Stimulated activated CD8-positive, alpha-beta memory T cell treated with anti-CD3 and anti-CD28 coated beads, Interleukin-7, amount 100 ng/mL, for 48 hours (primary cell): ENCODE measurements around the gene CTNNBIP1.

Experiments
- DNase-seq, 2 donors: peaks; one replicate each; pipeline ENCODE4 v3.0.0-alpha.2; 2020; ENCODE audit warnings: low read depth in 1 of 2; ENCODE audit errors: extremely low read depth in 1 of 2

Gene CTNNBIP1

DNA sequence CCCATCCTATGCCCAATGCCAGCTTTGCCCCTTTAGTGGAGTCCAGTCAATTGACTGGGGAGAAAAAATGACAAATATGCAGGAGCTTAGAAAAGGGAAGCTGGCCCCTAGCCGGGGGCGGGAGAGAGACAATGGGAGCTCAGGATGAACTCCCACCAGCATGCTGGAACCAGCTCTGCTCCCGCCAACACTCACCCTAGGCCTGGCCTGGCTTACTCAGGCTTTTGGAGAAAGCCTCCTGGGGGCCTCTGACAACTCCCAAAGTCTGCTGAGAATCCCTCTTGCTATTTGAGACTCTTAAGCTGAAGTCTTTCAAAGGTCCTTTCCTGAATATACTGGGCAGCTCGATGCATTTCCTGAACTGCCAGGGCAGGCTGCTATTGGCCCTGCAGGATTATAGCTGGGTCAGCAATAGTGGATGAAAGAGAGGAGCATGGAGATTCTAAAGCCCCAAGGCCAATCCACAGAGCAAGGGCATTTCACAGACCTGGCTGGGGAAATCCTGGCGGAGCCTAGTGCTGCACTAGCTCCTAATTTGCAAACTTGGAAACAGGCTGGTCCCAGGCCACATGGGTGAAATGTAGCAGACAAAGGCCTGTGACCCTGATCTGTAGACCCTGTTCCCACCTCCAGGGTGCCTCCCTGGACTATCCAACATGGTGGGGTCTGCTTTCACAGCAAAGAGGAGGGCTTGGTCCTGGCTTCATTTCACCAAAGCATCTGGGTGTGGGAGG lies 50.6 kb downstream of the CTNNBIP1 start:
- no peak for DNase-seq

DNA sequence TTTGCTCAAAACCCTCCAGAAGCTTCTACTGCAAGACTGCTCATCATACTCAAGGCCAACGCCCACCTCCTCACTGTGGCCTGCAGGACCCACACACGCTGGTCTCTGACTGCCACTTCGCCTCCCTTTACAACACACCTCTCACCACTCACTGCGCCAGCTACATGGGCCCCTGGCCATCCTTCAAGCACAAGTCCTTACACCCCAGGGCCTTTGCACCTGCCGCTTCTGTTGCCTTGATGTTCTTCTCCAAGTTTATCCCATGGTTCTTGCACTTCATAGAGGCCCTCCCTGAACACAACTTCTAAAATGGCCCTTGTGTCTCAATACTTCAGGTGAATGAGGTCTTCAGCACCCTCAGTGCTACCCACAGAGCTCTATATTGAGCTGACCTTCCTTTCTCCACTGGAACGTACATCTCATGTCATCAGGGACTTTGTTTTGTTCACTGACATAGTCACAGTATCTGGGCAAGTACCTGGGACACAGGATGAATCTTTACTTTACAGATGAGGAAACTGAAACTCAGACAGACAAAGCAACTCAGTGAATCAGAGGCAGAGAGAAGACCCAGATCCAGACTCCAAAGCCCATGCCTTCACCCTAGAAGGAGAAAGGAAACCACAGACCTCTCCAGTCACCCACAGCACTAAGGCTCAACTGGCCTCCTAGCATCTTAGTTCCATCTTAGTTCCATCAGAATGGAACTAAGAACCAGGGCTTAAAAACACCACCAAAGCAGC lies 51.6 kb downstream of the CTNNBIP1 start:
- no peak for DNase-seq

DNA sequence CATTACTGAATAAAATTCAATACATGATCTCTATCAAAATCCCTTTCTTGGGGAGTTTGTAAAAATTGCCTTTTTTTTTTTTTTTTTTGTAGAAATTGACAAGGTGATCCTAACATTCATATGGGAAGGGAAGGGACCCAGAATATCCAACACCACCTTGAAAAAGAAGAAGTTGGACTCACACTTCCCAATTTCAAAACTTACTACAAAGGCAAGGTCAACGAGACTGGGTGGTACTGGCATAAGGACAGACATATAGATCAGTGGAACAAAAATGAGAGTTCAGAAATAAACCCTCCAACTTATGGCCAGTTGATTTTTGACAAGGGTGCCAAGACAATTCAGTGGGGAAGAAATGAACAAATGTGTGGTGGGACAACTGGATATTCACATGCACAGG lies 54.9 kb downstream of the CTNNBIP1 start:
- no peak for DNase-seq

DNA sequence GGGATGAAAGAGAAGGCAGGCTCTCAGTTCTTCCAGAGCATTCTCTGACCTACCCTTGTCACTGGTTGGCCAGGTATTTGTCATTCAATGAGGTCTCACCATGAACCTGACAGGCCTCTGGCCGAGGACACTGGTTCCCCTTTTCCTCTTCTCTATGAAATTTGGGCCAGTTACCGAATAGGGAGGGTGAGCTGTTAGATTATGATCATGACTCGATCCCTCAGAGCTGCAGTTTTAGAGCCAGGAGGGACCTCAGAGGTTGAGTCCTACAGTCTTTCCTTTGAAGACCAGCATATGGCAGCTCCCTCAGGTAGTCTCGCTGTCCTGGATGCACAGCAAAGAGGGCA lies 56.8 kb downstream of the CTNNBIP1 start:
- DNase-seq = no peak

DNA sequence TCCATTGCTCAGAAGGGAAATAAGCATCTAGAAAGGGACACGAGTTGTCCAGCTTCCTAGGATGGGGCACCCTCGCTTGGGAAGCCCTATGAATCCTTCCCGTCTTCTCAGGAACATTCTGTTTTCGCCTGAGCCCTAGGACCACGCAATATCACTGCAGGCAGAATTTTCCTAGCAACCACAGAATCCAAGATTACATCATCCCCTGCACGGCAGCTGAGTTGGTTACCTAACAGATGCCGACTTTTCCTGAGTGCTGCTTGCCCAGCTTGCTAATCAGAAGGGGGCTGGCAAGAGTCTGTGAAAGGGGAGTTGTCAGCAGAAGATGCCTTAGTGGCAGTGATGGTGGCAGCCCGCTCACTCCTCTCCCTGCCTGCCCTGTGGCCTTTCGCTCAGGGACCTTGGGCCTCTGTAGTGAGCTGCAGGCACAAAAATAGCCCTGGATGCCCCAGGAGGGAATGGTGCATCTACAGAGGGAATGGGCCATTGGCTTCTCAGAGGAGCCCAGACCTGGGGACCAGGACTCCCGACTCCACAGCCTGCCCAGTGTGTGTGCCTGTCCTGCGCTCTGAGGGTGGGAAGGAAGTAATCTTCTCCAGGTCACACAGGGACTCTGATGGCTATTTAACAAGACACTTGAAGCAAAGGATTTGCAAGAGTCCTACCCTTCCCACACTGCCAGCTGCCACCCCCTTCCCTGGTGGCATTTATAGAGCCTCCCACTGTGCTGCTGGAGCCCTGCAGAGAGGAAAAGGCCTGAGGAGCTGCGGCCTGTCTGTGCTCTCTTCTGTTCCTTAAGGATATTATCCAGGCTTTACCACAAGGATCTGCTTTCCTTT lies 57.4 kb downstream of the CTNNBIP1 start:
- DNase-seq = no peak

DNA sequence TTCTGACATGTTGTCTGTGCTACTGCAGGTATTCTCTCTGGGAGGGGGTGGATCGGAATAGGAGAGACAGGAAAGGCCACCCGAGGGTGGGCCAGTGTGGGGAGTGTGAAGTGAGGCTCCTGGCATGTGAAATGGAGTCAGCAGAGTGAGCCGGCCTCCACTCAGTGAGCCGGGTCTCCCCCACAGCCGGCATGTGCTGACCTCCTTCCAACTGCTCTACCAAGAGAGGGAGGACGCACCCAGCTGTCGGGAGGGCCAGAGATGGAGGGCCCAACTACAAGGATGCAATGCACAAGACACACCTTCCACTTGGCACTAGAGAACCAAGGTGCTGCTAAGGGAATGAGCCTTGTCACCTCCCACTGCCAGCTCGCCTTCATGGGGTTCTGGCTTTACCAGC lies 58.1 kb downstream of the CTNNBIP1 start:
- DNase-seq = no peak

DNA sequence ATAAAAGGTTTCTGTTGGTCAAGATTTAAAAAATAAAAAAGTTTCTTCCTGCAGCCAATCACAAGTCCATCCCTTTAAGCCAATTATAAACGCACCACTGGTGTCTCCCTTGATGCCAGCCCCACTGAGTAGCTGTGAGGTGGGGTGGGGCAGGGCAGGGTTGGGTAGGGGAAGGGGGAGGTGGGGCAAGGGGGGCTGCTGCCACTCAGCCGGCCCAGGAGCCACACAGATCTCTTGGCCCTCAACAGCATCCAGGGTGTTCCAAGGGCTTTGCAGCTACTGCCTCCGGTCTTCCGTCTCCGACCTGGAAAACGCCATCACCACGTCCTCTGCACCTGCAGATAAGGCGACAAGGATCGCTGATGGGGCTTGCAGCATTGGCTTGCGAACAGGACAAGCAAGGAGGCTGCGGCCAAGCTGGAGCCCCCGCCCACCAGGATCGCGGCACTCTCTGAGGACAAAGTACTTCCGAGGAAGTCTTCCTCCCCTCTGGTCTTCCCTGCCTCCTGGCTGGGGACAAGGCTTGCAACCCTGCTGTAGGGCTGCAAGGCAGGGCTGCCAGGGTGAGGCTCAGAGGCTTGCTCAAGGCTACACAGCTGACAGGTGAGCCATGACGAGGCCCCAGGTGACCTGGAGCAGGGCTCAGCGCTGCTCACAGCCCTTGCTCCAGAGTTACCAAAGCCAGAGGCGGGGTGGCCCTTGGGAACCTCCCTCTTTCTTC lies 59.5 kb downstream of the CTNNBIP1 start:
- no peak for DNase-seq

DNA sequence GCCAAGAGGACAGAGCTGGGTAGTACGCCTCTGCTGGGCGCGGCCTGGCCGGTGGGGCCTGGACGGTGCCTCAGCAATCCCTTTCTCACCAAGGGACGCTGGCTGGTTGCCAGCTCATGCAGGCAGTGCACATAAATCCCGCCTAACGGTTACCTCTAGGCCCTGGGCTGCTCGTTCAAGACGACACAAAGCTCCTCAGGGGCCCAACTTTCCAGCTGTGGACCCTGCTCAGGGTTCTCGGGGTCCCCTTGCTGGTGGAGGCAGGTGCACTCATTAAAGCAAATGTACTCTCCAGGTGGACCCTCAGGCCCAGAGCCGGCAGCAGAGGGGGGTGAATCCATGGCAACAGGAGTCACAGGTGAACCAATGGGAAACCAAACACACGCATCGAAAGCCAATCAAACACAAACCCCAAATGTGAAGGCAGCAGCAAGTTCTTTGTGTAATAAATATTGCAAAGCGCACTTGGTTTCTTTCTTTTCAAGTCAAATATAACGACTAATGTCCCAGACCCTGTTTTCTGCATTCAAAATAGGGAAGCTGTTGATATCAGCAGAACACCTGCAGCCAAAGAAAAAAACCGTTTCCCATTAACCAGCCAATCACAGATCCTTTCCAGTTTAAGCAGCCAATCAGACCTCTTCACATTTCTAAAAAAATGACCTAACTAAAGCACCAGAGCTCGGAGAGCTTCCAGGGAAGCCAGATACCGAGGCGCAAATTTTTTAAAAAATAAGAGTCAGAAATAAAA lies 60.2 kb downstream of the CTNNBIP1 start:
- no peak for DNase-seq

DNA sequence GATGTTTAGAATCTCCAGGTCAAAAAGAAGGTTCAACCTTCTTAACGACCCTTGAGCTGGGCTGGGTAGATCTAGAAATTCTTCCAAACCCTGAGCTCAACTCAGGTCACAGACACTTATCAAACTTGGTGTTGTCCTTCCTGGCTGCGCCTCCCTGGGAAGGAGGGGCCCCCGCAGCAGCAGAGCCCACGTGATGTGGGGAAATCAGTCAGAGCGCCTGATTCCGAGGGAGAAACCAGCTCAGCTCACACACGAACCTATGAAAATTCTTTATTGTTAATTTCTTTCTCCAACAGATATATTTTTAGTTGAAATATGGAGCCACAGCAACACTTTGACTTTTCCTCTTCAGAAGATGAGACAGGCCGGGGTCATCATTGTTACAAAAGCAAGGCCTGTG lies 62.0 kb downstream of the CTNNBIP1 start:
- DNase-seq = no peak

DNA sequence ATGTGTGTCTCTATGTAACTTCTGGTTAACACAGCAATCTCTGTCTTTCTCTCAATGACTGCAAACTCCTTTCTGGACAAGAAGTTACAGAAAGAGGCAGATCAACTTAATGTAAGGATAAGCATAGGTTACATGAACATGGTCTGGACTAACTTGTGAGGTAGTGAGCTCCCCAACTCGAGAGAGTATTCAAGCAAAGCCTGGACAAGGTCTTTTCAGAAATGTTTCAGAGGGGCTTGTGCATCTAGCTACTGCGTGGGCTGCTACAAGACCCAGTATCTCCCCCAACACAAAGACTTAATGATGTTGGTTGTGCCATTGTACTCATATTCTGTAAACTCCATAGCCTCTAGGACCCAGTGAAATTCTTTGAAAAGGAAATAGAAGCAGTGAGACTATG lies 62.8 kb downstream of the CTNNBIP1 start:
- no peak for DNase-seq

DNA sequence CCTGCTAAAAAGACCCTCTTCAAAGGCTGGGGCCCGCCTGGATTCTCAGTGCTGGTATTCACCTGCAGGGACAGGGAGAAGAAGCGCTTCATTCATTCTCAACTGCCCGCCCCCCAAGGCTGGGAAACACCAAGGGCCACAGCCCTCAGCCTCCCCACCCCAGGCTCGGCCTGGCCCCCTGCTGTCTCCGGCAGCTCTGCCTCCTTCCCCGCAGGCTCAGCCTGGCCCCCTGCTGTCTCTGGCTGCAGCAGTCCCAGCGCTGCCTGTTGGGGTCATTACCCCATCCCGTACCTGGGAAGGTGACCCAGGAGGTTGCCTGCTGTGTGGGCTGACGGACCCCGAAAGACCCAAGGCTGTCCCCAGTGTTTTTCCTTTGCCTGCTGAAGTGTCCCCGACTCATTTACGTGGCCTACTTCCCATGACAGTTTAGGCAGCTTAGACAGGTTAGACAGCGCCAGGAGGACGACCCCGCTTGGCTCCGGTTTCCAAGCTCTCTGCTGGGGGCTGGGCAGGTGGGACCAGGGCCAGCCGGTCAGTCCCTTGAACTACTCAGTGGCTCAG lies 63.4 kb downstream of the CTNNBIP1 start:
- DNase-seq = no peak

DNA sequence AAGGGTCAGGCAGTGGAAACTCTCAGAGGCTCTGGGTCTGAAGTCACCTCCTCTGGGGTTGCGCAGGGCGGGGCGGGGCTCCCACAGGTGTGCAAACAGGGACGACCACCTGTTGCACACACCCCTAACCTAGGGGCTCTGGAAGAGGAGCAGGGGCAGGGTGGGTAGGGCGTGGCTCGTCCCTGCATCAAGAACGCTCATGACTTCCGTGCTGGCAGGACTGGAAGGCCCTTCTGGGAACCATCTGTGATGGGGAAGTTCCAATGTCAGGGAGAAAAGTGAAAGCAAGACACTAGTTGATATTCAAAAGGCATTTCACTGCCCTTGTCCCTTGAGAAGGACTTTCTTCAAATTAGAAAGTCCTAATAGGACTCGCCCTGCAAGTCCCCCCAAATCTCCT lies 64.2 kb downstream of the CTNNBIP1 start:
- DNase-seq = no peak

DNA sequence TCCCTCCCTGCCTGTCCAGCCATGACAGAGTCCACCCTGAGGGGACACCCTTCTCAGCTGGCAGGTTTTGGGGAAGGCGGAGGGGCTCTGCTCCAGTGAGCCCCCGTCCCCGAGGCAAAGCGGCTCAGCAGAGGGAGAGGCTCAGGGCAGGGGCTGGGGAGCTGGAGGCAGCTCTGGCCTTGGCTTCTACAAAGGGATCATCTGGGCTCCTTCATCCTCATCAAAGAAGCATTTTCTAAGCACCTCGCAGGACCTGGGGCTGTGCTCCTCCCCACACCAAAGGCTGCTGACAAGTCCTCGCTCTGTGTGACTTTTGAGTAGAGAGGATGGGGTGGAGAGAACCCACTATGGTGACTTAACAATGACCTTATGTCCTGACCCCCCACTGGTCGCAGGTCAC lies 65.3 kb downstream of the CTNNBIP1 start:
- no peak for DNase-seq

DNA sequence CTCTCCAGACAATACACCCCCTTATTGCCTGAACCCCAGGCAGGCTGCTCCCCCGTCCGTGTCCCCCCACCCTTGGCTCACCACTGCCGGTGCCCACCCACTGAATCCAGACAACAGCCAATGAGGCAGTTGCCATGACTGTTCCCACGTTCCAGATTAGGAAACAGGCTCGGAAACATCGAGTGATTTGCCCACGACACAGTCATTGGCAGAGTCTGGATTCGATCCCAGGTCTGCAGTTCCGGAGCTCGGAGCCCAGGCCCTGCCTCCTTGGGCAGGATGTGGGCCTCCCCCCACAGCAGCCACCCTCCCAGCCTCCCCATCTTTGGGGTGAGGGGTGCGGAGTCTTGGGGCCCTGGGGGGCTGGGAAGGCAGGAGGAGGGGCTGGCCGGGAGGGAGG lies 66.0 kb downstream of the CTNNBIP1 start:
- no peak for DNase-seq

DNA sequence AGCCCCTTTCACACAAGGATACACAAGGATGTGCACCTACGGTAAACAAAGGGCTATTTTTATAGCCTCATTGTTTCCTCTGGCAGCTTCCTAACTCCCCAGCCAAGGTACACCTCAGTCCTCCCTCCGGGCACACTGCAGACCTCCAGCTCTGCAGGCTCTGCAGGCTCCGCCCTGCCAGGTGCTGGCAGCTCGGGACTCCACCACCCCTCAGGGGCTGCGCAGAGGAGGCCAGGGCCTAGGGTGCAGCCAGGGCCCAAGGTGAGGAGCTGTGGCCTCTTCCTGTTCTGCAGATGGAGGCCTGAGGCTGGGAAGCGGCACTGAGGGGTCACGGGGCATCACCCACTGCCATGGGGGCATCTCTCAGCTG lies 66.5 kb downstream of the CTNNBIP1 start:
- no peak for DNase-seq

DNA sequence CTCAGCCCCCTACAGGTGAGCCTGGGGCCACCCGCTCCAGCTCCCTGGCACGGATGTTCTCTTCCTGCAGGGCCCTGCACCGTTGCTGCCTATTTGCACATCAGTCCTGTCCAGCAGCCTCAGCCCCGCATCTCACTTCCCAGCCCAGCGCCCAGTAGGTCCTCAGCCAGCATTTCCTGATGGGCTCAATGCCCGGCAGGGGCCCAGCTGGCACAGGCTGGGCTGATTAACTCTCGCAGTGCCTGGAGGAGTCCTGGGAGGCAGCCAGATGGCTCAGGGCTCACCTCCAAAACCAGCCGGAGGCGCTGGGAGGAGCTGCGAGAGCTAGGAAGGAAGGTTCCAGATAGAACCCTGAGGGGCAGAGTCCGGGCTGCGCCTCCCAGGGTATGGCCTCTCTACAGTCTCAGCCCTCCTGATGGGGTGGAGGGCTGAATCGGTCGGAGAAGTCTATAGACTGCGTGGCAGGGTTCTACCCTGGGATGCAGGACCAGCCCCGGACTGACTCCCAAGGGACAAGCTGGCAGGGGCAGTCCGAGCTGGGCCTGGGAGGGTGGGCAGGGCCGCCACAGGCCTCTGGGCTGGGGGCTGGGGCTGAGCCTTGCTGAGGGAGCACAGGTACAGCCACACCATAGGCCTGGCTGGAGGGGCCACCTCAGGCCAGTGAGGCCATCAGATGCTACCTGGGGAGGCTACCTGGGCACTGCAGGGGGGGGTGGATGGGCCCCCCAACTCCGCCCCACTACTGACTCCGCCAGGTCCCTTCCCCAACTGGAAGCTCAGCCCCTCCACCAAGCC lies 67.1 kb downstream of the CTNNBIP1 start:
- no peak for DNase-seq

DNA sequence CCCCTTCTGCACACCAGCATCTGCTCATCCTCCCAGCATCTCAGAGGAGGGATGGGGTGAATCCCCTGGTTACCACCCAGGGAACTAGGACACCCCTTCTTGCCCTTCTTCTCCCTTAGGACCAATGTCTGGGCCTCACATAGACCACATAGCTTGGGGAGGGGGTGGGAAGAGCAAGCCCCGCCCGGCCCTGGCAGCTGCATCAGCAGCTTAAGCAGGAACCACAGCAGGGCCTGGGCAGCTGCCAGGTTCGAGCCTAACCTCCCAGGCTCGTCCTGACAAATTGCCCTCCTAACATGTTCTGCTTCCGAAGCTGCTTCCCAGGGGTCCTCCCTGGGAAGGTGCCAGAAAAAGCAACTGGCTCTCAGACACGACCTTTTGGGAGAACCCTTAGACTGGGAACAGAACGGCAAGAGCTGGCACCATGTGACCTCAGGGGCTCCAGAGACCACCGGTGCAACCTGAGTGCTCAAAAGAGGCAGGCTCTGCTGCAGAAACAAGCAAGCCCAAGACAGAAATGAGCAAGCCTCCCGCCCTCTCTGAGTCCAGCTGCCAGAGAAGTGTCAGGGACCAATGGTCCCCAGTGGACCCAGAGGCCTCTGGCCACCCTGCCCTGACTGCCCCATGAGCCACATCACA lies 67.9 kb downstream of the CTNNBIP1 start:
- no peak for DNase-seq

DNA sequence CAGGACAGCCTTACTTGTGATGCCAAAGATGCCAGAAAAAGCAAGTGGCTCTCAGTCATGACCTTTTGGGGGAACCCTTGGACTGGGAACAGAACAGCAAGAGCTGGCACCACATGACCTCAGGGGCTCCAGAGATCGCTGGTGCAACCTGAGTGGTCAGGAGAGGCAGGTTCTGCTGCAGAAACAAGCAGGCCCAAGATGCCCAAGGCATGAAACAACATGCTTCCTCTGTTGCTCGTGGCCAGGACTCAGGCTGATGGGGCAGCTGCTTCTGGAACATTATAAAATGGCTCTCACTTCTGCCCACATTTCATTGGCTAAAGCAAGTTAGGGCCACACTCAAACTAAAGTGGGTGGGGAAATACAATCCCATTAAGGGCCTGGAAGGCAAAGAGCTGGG lies 68.6 kb downstream of the CTNNBIP1 start:
- no peak for DNase-seq

DNA sequence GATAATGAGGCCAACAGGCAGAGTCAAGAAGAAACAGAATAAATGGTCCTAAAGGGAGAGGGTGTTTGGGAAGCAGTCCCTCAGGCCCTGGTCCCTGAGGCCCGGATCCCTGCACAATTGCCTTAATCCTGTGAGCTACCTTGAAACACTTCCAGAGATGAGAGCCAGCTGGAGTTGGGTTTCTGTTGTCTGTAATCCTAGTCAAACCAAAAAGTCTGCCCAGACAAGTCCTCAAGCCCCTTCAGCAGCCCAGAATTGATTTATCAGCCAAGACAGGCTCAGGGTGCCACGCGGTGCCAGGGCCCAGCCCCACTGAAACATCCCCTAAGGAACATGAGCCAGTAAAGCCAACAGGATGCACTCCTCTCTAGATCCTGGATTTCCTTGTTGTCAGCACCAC lies 69.9 kb downstream of the CTNNBIP1 start:
- no peak for DNase-seq
